Measurements from ENCODE around the gene CDS2. TPM values are rescaled to one million over a fixed set of nuclear protein-coding genes. Genes with fewer than 3 reads are reported as not detected.

The CDS2 gene
- polyA plus RNA-seq, 1 donor from 2014 or later, result 66.7 TPM

DNA sequence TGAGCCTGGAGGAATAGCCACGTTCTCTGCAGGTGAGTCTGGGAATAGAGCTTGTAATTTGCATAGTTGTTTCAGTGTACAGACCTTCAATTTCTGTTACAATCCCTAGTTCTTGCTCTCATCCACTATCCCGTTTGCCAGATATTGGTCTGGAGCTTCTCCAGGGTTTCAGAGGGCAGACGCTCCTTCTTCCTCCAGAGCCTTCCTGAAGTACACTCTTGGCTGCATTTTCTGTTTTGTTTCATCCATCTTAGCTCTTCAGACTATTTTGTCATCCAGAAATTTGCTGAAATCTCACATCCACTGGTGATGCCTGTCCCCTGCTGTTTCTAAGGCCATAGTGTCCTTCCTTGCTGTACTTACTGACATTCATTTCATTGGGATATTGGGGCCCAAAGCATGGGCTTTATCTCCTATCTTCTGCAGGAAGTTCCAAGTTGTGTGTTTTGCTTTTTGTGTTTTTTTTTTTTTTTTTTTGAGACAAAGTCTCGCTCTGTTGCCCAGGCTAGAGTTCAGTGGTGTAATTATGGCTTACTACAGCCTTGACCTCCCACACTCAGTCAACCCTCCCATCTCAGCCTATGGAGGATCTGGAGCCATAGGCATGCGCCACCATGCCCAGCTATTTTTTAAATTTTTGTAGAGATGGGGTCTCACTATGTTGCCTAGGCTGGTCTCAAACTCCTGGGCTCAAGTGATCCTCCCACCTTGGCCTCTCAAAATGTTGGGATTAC, 18.7 kb downstream of the CDS2 start:
- no peak overlapping the region for H3K9ac ChIP-seq (ENCODE audit: low read length)
- no peak for TF ChIP-seq TAF1 (IDR thresholded peaks at IDR 0.05; ENCODE audit: low read depth)
- no peak overlapping the region for H3K4me3 ChIP-seq (ENCODE audit: low read length)
- H4K20me1 ChIP-seq (ENCODE audit: insufficient read depth), result no peaks in the 10 kb centered on the region
- no peak overlapping the region for H2AFZ ChIP-seq (ENCODE audit: low read depth, low read length)
- no peak overlapping the region for H3K4me2 ChIP-seq (ENCODE audit: low read length)
- H3K9me2 ChIP-seq (ENCODE audit: insufficient read depth, low read length), result no peaks in the 10 kb centered on the region
- no peaks in the 10 kb centered on the region for H3K36me3 ChIP-seq (ENCODE audit: insufficient read depth, low read length)
- H3K79me2 ChIP-seq (replicated peaks; ENCODE audit: insufficient read depth, low read length), result peaks cover 74% of the 10 kb centered on the region
- H3K9me3 ChIP-seq (ENCODE audit: low read length), result no peaks in the 10 kb centered on the region
- no peaks in the 10 kb centered on the region for H3K27me3 ChIP-seq (ENCODE audit: insufficient read depth, low read depth, low read length)
- H3K27ac ChIP-seq (ENCODE audit: low read length), result no peak overlapping the region
- H3F3A ChIP-seq (ENCODE audit: insufficient read depth, low read length, poor library complexity, severe bottlenecking), result no peaks in the 10 kb centered on the region

DNA sequence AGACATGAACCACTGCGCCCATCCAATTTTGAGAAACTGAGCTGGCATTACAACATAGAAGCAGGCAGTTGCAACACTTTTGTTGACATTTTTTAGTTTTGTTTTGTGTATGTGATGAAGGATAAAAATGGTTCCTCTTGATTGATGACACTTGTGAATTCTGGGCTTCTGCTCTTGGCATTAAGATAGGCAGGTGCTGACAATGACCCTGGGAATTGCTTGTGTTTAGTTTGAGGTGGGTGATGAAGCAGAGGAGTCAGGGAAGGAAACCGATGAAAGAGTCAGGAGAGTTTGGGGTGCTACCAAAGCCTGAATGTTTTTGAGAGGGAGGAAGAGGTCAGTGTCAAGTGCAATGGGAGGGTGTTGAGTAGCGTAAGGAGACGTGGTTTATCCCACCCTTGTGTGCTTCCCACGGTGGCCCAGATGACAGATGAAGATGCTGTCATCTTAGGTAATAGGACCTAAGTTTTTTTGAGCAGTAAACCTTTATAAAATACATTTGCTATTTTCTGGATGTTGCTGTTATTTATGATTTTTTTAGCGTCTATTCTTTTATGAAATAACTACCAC, 19.4 kb downstream of the CDS2 start:
- Histone ChIP-seq H3K4me2 (ENCODE audit: low read length) (no peak overlapping the region), H3F3A (ENCODE audit: insufficient read depth, low read length, poor library complexity, severe bottlenecking) (no peaks in the 10 kb centered on the region), H3K79me2 (replicated peaks; ENCODE audit: insufficient read depth, low read length) (peaks cover 74% of the 10 kb centered on the region), H3K36me3 (ENCODE audit: insufficient read depth, low read length) (no peaks in the 10 kb centered on the region), H3K27ac (ENCODE audit: low read length) (no peak overlapping the region), H2AFZ (ENCODE audit: low read depth, low read length) (no peak overlapping the region), H3K9me3 (ENCODE audit: low read length) (no peaks in the 10 kb centered on the region), H3K4me3 (ENCODE audit: low read length) (no peak overlapping the region), H3K9me2 (ENCODE audit: insufficient read depth, low read length) (no peaks in the 10 kb centered on the region), H3K27me3 (ENCODE audit: insufficient read depth, low read depth, low read length) (no peaks in the 10 kb centered on the region), H3K9ac (ENCODE audit: low read length) (no peak overlapping the region), H4K20me1 (ENCODE audit: insufficient read depth) (no peaks in the 10 kb centered on the region)
- TF ChIP-seq, protein P1, sequence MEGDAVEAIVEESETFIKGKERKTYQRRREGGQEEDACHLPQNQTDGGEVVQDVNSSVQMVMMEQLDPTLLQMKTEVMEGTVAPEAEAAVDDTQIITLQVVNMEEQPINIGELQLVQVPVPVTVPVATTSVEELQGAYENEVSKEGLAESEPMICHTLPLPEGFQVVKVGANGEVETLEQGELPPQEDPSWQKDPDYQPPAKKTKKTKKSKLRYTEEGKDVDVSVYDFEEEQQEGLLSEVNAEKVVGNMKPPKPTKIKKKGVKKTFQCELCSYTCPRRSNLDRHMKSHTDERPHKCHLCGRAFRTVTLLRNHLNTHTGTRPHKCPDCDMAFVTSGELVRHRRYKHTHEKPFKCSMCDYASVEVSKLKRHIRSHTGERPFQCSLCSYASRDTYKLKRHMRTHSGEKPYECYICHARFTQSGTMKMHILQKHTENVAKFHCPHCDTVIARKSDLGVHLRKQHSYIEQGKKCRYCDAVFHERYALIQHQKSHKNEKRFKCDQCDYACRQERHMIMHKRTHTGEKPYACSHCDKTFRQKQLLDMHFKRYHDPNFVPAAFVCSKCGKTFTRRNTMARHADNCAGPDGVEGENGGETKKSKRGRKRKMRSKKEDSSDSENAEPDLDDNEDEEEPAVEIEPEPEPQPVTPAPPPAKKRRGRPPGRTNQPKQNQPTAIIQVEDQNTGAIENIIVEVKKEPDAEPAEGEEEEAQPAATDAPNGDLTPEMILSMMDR (IDR thresholded peaks at IDR 0.05; ENCODE audit: poor library complexity, severe bottlenecking), result no peak
- TF ChIP-seq EZH2 (IDR thresholded peaks at IDR 0.05; ENCODE audit: borderline replicate concordance, insufficient read depth, low read length, poor library complexity, severe bottlenecking), result no peak
- TF ChIP-seq POLR2AphosphoS5 (IDR thresholded peaks at IDR 0.05), result no peak
- TF ChIP-seq, protein P2, sequence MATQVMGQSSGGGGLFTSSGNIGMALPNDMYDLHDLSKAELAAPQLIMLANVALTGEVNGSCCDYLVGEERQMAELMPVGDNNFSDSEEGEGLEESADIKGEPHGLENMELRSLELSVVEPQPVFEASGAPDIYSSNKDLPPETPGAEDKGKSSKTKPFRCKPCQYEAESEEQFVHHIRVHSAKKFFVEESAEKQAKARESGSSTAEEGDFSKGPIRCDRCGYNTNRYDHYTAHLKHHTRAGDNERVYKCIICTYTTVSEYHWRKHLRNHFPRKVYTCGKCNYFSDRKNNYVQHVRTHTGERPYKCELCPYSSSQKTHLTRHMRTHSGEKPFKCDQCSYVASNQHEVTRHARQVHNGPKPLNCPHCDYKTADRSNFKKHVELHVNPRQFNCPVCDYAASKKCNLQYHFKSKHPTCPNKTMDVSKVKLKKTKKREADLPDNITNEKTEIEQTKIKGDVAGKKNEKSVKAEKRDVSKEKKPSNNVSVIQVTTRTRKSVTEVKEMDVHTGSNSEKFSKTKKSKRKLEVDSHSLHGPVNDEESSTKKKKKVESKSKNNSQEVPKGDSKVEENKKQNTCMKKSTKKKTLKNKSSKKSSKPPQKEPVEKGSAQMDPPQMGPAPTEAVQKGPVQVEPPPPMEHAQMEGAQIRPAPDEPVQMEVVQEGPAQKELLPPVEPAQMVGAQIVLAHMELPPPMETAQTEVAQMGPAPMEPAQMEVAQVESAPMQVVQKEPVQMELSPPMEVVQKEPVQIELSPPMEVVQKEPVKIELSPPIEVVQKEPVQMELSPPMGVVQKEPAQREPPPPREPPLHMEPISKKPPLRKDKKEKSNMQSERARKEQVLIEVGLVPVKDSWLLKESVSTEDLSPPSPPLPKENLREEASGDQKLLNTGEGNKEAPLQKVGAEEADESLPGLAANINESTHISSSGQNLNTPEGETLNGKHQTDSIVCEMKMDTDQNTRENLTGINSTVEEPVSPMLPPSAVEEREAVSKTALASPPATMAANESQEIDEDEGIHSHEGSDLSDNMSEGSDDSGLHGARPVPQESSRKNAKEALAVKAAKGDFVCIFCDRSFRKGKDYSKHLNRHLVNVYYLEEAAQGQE (IDR thresholded peaks at IDR 0.05; ENCODE audit: borderline replicate concordance), result no peak
- no peak for TF ChIP-seq MXI1 (conservative IDR thresholded peaks at IDR 0.05; ENCODE audit: poor library complexity, severe bottlenecking)
- TF ChIP-seq RAD21 (conservative IDR thresholded peaks at IDR 0.05), result no peak
- no peak for TF ChIP-seq SMC3 (conservative IDR thresholded peaks at IDR 0.05; ENCODE audit: poor library complexity)
- no peak for TF ChIP-seq TAF1 (IDR thresholded peaks at IDR 0.05; ENCODE audit: low read depth)
- no peak for TF ChIP-seq EP300 (conservative IDR thresholded peaks at IDR 0.05; ENCODE audit: poor library complexity, severe bottlenecking)
